K562 (cell line): ENCODE results near the gene HEPHL1. TPM values are rescaled to one million over a fixed set of nuclear protein-coding genes. Genes with fewer than 3 reads are reported as not detected.
"Not testable (repeated sequence)": the region's sequence is repeated elsewhere in the genome, so short reads cannot be mapped to it uniquely, and the experiment has no call there.

Source experiments
- ATAC-seq: fragments of 200-7000 bp; cut with Tn5 transposase; 3 replicates; pipeline ENCODE4 v1.9.1; 2020; ENCODE audit warnings: moderate library complexity
- BruUV-seq: library from RNA; stranded (reverse); fragments of 400-500 nt; replicated peaks from 2 replicates; lab custom pipeline; 2021; lab: Mats Ljungman, UMichigan
- CTCF ChIA-PET: fragments of 300-600 bp; formaldehyde crosslinking; extraction: SDS; loops from one replicate; lab custom pipeline; 2021; ENCODE audit warnings: low intra/inter-chr PET ratio; lab: Yijun Ruan, JAX
- POLR2A ChIA-PET: fragments of 300-600, 350-650 bp; sonication (Branson Sonifier 250); formaldehyde crosslinking; extraction: SDS; loops from one replicate; lab custom pipeline; 2021; ENCODE audit warnings: antibody characterized with exemption, inconsistent platforms; lab: Yijun Ruan, JAX
- DNase-seq, 4 experiments: peaks; one replicate each; pipeline versions ENCODE4 v3.0.0 to v3.0.0-alpha.2; 2011 to 2018; ENCODE audit warnings: low spot score in 3 of 4, mixed read lengths in 3 of 4; ENCODE audit errors: extremely low read depth in 1 of 4
- FAIRE-seq: peaks from 2 replicates; lab custom pipeline; 2011; peaks lifted over from hg19 to GRCh38; lab: Jason Lieb, UNC
- H2AFZ ChIP-seq: 2 replicates; pipeline ENCODE4 v1.6.0; 2011; ENCODE audit warnings: low read depth, low read length, control low read depth, inconsistent platforms
- H3K27ac ChIP-seq: fragments of 200-600 bp; 3 replicates; pipeline ENCODE4 v1.8.0; 2011; ENCODE audit warnings: low read depth, mild to moderate bottlenecking, control low read depth, inconsistent platforms, low read length, moderate library complexity, mixed read lengths; ENCODE audit errors: extremely low read depth
- H3K27me3 ChIP-seq, 2 experiments: fragments of 300-600 bp in 1 of 2; 2 replicates in 1 of 2; 3 replicates in 1 of 2; pipeline versions ENCODE4 v1.6.0 to v1.8.0; 2011; ENCODE audit warnings: inconsistent platforms in 2 of 2, low read length in 2 of 2, mild to moderate bottlenecking in 1 of 2, mixed read lengths in 1 of 2, moderate library complexity in 1 of 2; ENCODE audit not compliant: control insufficient read depth in 2 of 2, insufficient read depth in 2 of 2
- H3K36me3 ChIP-seq: fragments of 300-600 bp; 3 replicates; pipeline ENCODE4 v1.8.0; 2011; ENCODE audit warnings: mild to moderate bottlenecking, low read length, inconsistent platforms; ENCODE audit not compliant: control insufficient read depth, insufficient read depth
- H3K4me1 ChIP-seq, 2 experiments: fragments of 200-600 bp in 1 of 2; replicated peaks in 1 of 2; 2 replicates in 1 of 2; 3 replicates in 1 of 2; pipeline versions ENCODE4 v1.5.1 to v1.8.0; 2011; ENCODE audit warnings: inconsistent platforms in 2 of 2, low read length in 2 of 2, mild to moderate bottlenecking in 1 of 2, mixed read lengths in 1 of 2, moderate library complexity in 1 of 2; ENCODE audit not compliant: control insufficient read depth in 2 of 2, insufficient read depth in 2 of 2
- H3K4me2 ChIP-seq: 2 replicates; pipeline ENCODE4 v1.6.1; 2011; ENCODE audit warnings: low read length, control low read depth, inconsistent platforms, mixed read lengths; ENCODE audit not compliant: insufficient read depth
- H3K4me3 ChIP-seq: fragments of 200-600 bp; sonication (generic), shearing (Covaris generic); 2 replicates; pipeline ENCODE4 v1.5.1; 2016; ENCODE audit warnings: control low read depth, inconsistent platforms
- H3K79me2 ChIP-seq: fragments of 200-600 bp; 3 replicates; pipeline ENCODE4 v1.8.0; 2011; ENCODE audit warnings: low read length, inconsistent platforms; ENCODE audit not compliant: control insufficient read depth, insufficient read depth
- H3K9ac ChIP-seq, 2 experiments: 2 replicates each; pipeline versions ENCODE4 v1.6.0 to v1.6.1; 2011; ENCODE audit warnings: low read depth in 2 of 2, low read length in 2 of 2, control low read depth in 1 of 2, inconsistent platforms in 1 of 2, mild to moderate bottlenecking in 1 of 2, mixed read lengths in 1 of 2; ENCODE audit not compliant: insufficient read depth in 1 of 2
- H3K9me1 ChIP-seq: one replicate; pipeline ENCODE4 v1.6.0; 2011; ENCODE audit warnings: inconsistent platforms, mild to moderate bottlenecking, low read length, moderate library complexity; ENCODE audit not compliant: control insufficient read depth, insufficient read depth
- H3K9me3 ChIP-seq: replicated peaks from 2 replicates; pipeline ENCODE4 v1.5.1; 2011; ENCODE audit warnings: low read depth, low read length, inconsistent platforms; ENCODE audit not compliant: control insufficient read depth, insufficient read depth
- H4K20me1 ChIP-seq: replicated peaks from 2 replicates; pipeline ENCODE4 v1.6.1; 2011; ENCODE audit warnings: low read length, inconsistent platforms, mixed read lengths; ENCODE audit not compliant: control insufficient read depth, insufficient read depth
- FOSL1 ChIP-seq: fragments of 200-800 bp; sonication (Bioruptor generic); conservative IDR thresholded peaks from 2 replicates; pipeline ENCODE4 v1.6.1; 2016; ENCODE audit warnings: missing genetic modification characterization, missing compliant biosample characterization
- HNRNPH1 ChIP-seq: fragments of 200-400 bp; formaldehyde crosslinking; optimal IDR thresholded peaks from 2 replicates; pipeline ENCODE3; 2017; ENCODE audit warnings: low read depth, mild to moderate bottlenecking, low read length, moderate library complexity
- ZFP1 ChIP-seq: fragments of 450-650 bp; formaldehyde crosslinking; IDR thresholded peaks from 2 replicates; pipeline ENCODE4 v1.4.0; 2020; ENCODE audit warnings: mild to moderate bottlenecking, mixed read lengths
- ZKSCAN1 ChIP-seq: fragments of 150-350 bp; IDR thresholded peaks from 2 replicates; pipeline ENCODE4 v1.6.1; 2016; ENCODE audit warnings: low read depth, low read length
- WGBS: fragments of 100-300 bp; shearing (Covaris generic); methylation state at CpG from one replicate; pipeline ENCODE4 v1.1.6; 2016; ENCODE audit warnings: low coverage, mixed read lengths; ENCODE audit not compliant: insufficient coverage; ENCODE audit errors: missing lambda C conversion rate; 5-methylcytosine and 5-hydroxymethylcytosine counted together
- in situ Hi-C: fragments of 300-500 bp; cut with MboI; formaldehyde crosslinking; loops from 4 replicates; pipeline ENCODE4 v1.15.0; 2018; ENCODE audit warnings: inconsistent platforms, mixed read lengths
- intact Hi-C: fragments of 100-400 bp; cut with micrococcal nuclease; formaldehyde crosslinking; loops from 2 replicates; pipeline ENCODE4 v1.14.2; 2022
- polyA plus RNA-seq, 8 experiments: library from polyadenylated mRNA; depleted of rRNA in 4 of 8; stranded (reverse) in 5 of 8; unstranded in 3 of 8; fragments of >200 nt; fragmentation: Nextera tagmentation in 2 of 8; fragmentation: Illumina TruSeq in 1 of 8; extraction: Ambion mirVana in 2 of 8; extraction: Trizol in 1 of 8; gene quantifications; 2 replicates each; pipeline versions ENCODE4 v1.2.1 to v1.2.3, GENCODE V29; 2011 to 2014; ENCODE audit warnings: inconsistent platforms in 1 of 8, missing spikeins in 1 of 8
- total RNA-seq, 7 experiments: library from RNA; depleted of rRNA in 6 of 7; stranded (reverse); fragments of >200 nt in 6 of 7; fragmentation: Illumina TruSeq in 2 of 7; extraction: Trizol in 2 of 7; gene quantifications; 2 replicates each; pipeline versions ENCODE4 v1.2.1 to v1.2.3, GENCODE V29; 2011 to 2021; ENCODE audit warnings: low replicate concordance in 1 of 7
- TF ChIP-seq, protein P1 (sequence below): fragments of 250-450 bp; sonication (Bioruptor Pico); IDR thresholded peaks from 2 replicates; pipeline ENCODE4 v1.5.0; 2020; ENCODE audit warnings: mild to moderate bottlenecking

The HEPHL1 gene
- total and polyA plus RNA-seq, 9 of the 15 experiments (the other 6 are each of a cell fraction or from before 2014, with no cell fraction given) = 0.01 TPM; not detected in 8

DNA sequence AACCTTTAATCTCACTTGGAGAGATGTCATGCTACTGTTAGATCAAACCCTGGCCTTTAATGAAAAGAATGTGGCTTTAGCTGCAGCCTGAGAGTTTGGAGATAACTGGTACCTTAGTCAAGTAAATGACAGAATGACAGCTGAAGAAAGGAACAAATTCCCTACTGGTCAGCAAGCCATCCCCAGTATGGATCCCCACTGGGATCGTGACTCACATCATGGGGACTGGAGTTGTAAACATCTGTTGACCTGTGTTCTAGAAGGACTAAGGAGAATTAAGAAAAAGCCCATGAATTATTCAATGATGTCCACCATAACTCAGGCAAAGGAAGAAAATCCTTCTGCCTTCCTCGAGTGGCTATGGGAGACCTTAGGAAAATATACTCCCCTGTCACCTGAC is 99.4 kb downstream of the HEPHL1 start:
- BruUV-seq, H3K79me2 ChIP-seq, H4K20me1 ChIP-seq, H3K9me3 ChIP-seq, H3K4me1 ChIP-seq, H3K36me3 ChIP-seq, DNase-seq, H3K9me1 ChIP-seq, H3K9ac ChIP-seq, H3K27ac ChIP-seq, H3K4me3 ChIP-seq, H2AFZ ChIP-seq, FAIRE-seq, POLR2A ChIA-PET, H3K4me2 ChIP-seq, in situ Hi-C loops, intact Hi-C loops, CTCF ChIA-PET, ATAC-seq, H3K27me3 ChIP-seq: not testable (repeated sequence)
- WGBS = 17% methylated on average over 2 of the region's 2 CpGs

GRCh38 chr11:94120946-94121345 is 99.8 kb downstream of the HEPHL1 start:
- DNase-seq (no peak), FAIRE-seq (no peak), ATAC-seq (no peak)
- Histone ChIP-seq H3K9ac (no peak overlapping the region), H3K4me3 (no peak overlapping the region), H3K9me3 (peaks cover 4% of the 10 kb centered on the region; the same call in 1 of the 2 replicates), H3K4me2 (no peak overlapping the region), H3K36me3 (no peaks in the 10 kb centered on the region), H3K4me1 (no peaks in the 10 kb centered on the region), H2AFZ (no peak overlapping the region), H3K79me2 (no peaks in the 10 kb centered on the region), H3K9me1 (no peaks in the 10 kb centered on the region), H4K20me1 (no peaks in the 10 kb centered on the region), H3K27me3 (no peaks in the 10 kb centered on the region), H3K27ac (no peak overlapping the region)
- 32% methylated on average over 6 of the region's 6 CpGs for WGBS
- POLR2A ChIA-PET = no interaction called here
- in situ Hi-C loops (no loop called here), intact Hi-C loops (no loop called here)
- TF ChIP-seq ZKSCAN1 = peak; percentile 36; the same call in 1 of the 2 replicates
- TF ChIP-seq, protein P1, sequence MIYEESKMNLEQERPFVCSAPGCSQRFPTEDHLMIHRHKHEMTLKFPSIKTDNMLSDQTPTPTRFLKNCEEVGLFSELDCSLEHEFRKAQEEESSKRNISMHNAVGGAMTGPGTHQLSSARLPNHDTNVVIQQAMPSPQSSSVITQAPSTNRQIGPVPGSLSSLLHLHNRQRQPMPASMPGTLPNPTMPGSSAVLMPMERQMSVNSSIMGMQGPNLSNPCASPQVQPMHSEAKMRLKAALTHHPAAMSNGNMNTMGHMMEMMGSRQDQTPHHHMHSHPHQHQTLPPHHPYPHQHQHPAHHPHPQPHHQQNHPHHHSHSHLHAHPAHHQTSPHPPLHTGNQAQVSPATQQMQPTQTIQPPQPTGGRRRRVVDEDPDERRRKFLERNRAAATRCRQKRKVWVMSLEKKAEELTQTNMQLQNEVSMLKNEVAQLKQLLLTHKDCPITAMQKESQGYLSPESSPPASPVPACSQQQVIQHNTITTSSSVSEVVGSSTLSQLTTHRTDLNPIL (CRISPR knock-in tag) = no peak
- no peak for TF ChIP-seq HNRNPH1
- peak; percentile 75 for TF ChIP-seq FOSL1 (tag)
- no peak for TF ChIP-seq ZFP1 (CRISPR knock-in tag)
- CTCF ChIA-PET = no interaction called here
- no TSS peak for BruUV-seq
